Type B pancreatic cell (in vitro differentiated cells): ENCODE measurements around the gene RASA2. TPM values are rescaled to one million over a fixed set of nuclear protein-coding genes. Genes with fewer than 3 reads are reported as not detected.
"Not testable (repeated sequence)": the region's sequence is repeated elsewhere in the genome, so short reads cannot be mapped to it uniquely, and the experiment has no call there.

Experiments
- DNase-seq: peaks from one replicate; pipeline ENCODE4 v3.0.0; 2021; ENCODE audit warnings: mixed read lengths; ENCODE audit not compliant: unreplicated experiment; ENCODE audit errors: extremely low spot score
- H3K27ac Mint-ChIP-seq: 2 replicates; pipeline ENCODE4 v1.8.0; 2021; ENCODE audit warnings: mild to moderate bottlenecking, mixed read lengths
- H3K27me3 Mint-ChIP-seq: 2 replicates; pipeline ENCODE4 v1.8.0; 2021; ENCODE audit warnings: mixed read lengths
- H3K36me3 Mint-ChIP-seq: 2 replicates; pipeline ENCODE4 v1.8.0; 2021; ENCODE audit warnings: mixed read lengths
- H3K4me1 Mint-ChIP-seq: one replicate; pipeline ENCODE4 v1.8.0; 2021; ENCODE audit warnings: mixed read lengths; ENCODE audit not compliant: unreplicated experiment
- H3K4me3 Mint-ChIP-seq: 2 replicates; pipeline ENCODE4 v1.8.0; 2021; ENCODE audit warnings: mild to moderate bottlenecking, mixed read lengths
- H3K9me3 Mint-ChIP-seq: 2 replicates; pipeline ENCODE4 v1.8.0; 2021; ENCODE audit warnings: mixed read lengths
- total RNA-seq: library from RNA; stranded (reverse); gene quantifications from 2 replicates; pipeline ENCODE4 v1.2.1, GENCODE V29; 2021; ENCODE audit warnings: low replicate concordance
- TF ChIP-seq, protein P1 (sequence below): fragments of 200-600 bp; sonication (generic); conservative IDR thresholded peaks from 2 replicates; pipeline ENCODE4 v1.5.0; 2021; ENCODE audit warnings: antibody characterized with exemption, mild to moderate bottlenecking

RASA2 gene
- total RNA-seq, 1 donor from 2014 or later, result 20.3 TPM

GRCh38 chr3:141469720-141470119 lies 17.1 kb upstream of the RASA2 start:
- H3K27me3 Mint-ChIP-seq, result peaks cover 4% of the 10 kb centered on the region

GRCh38 chr3:141471160-141471559 lies 15.7 kb upstream of the RASA2 start:
- Mint-ChIP-seq H3K27ac (no peak overlapping the region), H3K9me3 (peaks cover 5% of the 10 kb centered on the region), H3K27me3 (peaks cover 4% of the 10 kb centered on the region), H3K4me3 (no peak overlapping the region), H3K4me1 (no peaks in the 10 kb centered on the region), H3K36me3 (no peaks in the 10 kb centered on the region)
- TF ChIP-seq, protein P1, sequence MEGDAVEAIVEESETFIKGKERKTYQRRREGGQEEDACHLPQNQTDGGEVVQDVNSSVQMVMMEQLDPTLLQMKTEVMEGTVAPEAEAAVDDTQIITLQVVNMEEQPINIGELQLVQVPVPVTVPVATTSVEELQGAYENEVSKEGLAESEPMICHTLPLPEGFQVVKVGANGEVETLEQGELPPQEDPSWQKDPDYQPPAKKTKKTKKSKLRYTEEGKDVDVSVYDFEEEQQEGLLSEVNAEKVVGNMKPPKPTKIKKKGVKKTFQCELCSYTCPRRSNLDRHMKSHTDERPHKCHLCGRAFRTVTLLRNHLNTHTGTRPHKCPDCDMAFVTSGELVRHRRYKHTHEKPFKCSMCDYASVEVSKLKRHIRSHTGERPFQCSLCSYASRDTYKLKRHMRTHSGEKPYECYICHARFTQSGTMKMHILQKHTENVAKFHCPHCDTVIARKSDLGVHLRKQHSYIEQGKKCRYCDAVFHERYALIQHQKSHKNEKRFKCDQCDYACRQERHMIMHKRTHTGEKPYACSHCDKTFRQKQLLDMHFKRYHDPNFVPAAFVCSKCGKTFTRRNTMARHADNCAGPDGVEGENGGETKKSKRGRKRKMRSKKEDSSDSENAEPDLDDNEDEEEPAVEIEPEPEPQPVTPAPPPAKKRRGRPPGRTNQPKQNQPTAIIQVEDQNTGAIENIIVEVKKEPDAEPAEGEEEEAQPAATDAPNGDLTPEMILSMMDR, result no peak
- no peak for DNase-seq

More at GRCh38 chr3:141469720-141470119, 17.1 kb upstream of the RASA2 start:
- Mint-ChIP-seq H3K27ac (no peak overlapping the region), H3K36me3 (no peaks in the 10 kb centered on the region), H3K9me3 (peaks cover 10% of the 10 kb centered on the region), H3K4me3 (no peak overlapping the region), H3K4me1 (peaks cover 6% of the 10 kb centered on the region)
- TF ChIP-seq, protein P1, result no peak
- no peak for DNase-seq

DNA sequence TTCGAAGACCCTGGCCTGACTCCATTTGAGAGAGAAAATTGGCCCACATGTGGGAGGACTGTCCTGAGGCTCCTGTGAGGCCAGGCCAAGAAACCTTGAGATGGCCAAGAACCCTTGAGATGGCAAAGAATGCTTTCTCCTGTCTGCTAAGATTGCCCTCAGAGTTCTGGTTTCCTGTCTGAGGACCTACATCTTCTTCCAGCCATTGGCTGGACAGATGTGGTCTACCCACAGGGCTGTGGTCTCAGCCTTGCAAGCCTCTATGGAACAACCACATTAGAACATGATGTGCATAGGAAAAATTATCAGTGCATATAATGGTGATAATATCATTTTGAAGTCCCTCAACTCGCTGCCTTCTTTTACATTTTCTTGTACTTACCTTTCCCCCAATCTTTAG lies 10.8 kb upstream of the RASA2 start:
- Mint-ChIP-seq H3K4me3 (no peak overlapping the region), H3K36me3 (no peaks in the 10 kb centered on the region)
- TF ChIP-seq, protein P1, result no peak

DNA sequence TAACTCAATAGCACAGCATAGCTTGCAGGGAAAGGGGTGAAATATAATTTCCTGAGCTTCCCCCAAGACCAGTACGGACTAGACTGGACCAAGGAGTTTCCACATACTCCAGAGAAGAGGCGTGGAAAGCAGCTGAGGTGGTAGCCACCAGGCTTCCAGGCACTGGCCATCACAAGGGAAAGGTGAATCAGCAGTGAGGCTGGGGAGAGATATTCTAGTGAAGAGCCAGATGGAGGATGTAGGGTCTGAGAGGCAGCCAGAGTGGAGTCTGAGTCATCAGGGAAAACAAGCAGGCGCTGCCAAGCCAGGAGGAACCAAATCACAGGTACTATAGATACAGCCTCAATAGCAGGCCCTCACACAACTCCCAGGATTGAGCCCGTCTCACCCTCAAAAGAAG lies 9.6 kb upstream of the RASA2 start:
- Mint-ChIP-seq H3K9me3 (no peaks in the 10 kb centered on the region), H3K27ac (no peak overlapping the region), H3K4me1 (no peaks in the 10 kb centered on the region), H3K27me3 (peaks cover 17% of the 10 kb centered on the region), H3K36me3 (no peaks in the 10 kb centered on the region), H3K4me3 (no peak overlapping the region)
- TF ChIP-seq, protein P1, result no peak
- DNase-seq, result no peak

More for the DNA sequence above, 10.8 kb upstream of the RASA2 start:
- H3K27ac Mint-ChIP-seq, result no peak overlapping the region
- no peaks in the 10 kb centered on the region for H3K9me3 Mint-ChIP-seq
- DNase-seq, result no peak
- no peaks in the 10 kb centered on the region for H3K4me1 Mint-ChIP-seq
- peaks cover 17% of the 10 kb centered on the region for H3K27me3 Mint-ChIP-seq

- no peaks in the 10 kb centered on the region for H3K36me3 Mint-ChIP-seq
- no peak for DNase-seq
- H3K4me1 Mint-ChIP-seq, result no peaks in the 10 kb centered on the region
- no peaks in the 10 kb centered on the region for H3K9me3 Mint-ChIP-seq
- peaks cover 13% of the 10 kb centered on the region for H3K27me3 Mint-ChIP-seq
- H3K4me3 Mint-ChIP-seq, result no peak overlapping the region
- H3K27ac Mint-ChIP-seq, result no peak overlapping the region
- TF ChIP-seq, protein P1, result no peak
Observed at GRCh38 chr3:141478139-141478538, 8.7 kb upstream of the RASA2 start.

DNA sequence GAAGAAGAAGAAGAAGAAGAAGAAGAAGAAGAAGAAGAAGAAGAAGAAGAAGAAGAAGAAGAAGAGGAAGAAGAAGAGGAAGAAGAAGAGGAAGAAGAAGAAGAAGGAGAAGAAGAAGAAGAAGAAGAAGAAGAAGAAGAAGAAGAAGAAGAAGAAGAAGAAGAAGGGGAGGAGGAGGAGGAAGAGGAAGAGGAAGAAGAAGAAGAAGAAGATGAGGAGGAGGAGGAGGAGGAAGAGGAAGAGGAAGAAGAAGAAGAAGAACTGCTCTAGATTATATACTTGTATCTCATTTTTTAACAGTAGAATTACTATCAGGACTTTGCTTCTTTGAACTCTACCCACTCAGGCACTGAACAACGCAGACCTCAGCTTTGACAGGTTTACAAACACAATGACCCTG lies 8.0 kb upstream of the RASA2 start:
- H3K9me3 Mint-ChIP-seq, H3K4me1 Mint-ChIP-seq, DNase-seq, H3K4me3 Mint-ChIP-seq, H3K36me3 Mint-ChIP-seq, H3K27ac Mint-ChIP-seq: not testable (repeated sequence)
- H3K27me3 Mint-ChIP-seq, result peaks cover 13% of the 10 kb centered on the region
